HG03064 (cell line): ENCODE data around the gene CDH13.

Experiments used
- ATAC-seq: cut with Tn5 transposase; IDR thresholded peaks from one replicate; pipeline ENCODE4 v1.9.1; 2021; ENCODE audit warnings: low read depth; ENCODE audit not compliant: unreplicated experiment

Gene CDH13

DNA sequence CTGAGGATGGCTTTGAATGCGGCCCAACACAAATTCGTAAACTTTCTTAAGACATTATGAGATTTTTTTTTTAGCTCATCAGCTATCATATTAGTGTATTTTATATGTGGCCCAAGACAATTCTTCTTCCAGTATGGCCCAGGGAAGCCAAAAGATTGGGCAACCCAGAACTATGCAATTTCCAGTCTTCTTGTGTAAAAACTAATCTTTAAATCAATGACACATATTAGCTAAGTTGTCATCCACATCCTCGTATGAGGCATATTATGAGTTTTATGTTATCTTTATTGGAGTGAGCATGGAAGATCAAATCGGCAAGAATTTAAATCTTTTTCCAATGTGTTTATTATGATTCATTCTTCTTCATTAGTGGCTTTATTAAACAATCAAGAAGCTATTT, 982.4 kb downstream of the CDH13 start:
- no peak for ATAC-seq

DNA sequence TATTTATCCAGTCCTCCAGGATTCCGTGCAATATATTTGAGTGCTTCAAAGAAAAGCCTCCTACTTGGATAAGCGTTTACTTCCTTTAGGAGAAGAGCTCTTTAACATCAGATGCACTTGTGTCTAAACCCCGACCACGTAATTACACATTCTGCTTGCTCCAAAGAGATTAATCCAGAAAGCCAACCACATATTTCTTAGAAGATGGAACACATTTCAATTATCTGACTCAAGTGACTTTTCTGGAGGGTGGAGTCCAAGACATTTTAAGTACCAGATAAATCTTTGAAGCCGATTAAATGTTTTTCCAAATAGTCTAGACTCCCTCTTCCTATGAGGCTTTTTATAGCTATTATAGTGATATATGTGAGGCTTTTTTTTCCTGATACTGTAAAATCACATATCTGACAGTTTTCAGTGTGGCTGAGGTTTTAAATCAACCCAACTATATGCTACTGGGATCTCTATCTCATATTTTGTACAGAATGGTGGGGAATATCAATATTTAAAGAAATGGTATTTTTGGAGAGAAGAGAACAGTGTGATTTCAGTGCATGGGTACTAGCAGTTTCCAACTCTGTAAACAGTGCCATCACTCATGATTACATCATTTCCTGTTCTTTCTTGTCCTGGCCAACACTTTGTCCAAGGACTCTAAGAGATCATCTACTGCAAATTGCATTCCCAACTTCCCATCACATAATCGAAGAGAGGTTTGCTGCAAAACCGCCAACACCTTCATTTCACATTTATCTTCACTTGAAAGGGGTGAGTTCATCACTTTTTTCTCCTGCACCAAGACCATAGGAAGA, 988.6 kb downstream of the CDH13 start:
- no peak for ATAC-seq

DNA sequence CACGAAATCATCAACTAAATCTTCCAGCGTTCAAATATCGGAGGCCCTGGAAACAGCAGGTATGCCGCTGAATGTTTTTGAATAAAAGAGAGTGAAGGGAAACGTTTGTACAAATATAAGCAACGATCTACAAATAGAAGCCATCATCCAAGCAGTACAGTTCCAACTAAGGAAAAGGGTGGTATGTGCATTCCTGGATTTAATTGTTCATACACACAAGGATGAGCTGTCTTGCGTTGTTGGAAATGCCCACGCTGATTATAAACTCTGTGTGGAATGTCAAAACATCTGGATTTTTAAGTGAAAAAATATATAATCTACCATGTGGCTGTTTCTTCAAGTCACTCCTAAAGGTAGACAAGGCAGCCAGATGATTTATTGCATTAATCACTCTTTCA, 989.2 kb downstream of the CDH13 start:
- no peak for ATAC-seq

DNA sequence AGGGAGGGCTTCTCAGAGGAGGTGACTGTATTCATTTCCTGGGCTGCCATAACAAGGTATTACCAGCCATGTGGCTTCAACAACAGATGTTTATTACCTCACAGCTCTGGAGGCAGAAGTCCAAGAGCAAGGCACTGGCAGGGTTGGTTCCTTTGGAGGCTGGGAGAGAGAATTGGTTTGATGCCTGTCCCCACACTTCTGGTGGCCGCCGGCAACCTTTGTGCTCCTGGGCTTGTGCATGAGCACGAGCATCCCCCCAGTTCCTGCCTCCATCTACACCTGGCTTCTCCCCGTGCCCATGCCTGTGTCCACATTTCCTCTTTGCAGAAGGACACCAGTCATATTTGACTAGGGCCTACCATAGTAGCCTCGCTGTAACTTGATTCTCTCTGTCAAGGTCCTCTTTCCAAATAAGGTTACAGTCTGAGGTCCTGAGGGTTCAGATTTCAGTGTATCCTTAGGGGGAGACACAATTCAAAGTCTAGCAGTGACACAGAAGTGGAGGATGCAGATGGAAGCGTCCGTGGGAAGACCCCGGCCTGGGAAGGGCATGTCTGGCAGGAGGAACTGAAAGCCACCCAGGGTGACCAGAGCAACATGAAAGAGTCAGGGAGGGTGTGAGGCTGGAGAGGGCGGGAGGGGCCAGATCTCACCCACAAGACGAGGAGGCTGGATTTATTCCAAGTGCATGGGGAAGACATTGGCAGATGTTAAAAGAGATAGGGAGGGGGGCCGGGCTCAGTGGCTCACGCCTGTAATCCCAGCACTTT, 992.8 kb downstream of the CDH13 start:
- ATAC-seq = no peak

GRCh38 chr16:83622010-83622409, 995.2 kb downstream of the CDH13 start:
- ATAC-seq = no peak

GRCh38 chr16:83623091-83623730, 996.4 kb downstream of the CDH13 start:
- ATAC-seq = no peak

- ATAC-seq = no peak
These were observed 997.1 kb downstream of the CDH13 start for GRCh38 chr16:83623892-83624291.

DNA sequence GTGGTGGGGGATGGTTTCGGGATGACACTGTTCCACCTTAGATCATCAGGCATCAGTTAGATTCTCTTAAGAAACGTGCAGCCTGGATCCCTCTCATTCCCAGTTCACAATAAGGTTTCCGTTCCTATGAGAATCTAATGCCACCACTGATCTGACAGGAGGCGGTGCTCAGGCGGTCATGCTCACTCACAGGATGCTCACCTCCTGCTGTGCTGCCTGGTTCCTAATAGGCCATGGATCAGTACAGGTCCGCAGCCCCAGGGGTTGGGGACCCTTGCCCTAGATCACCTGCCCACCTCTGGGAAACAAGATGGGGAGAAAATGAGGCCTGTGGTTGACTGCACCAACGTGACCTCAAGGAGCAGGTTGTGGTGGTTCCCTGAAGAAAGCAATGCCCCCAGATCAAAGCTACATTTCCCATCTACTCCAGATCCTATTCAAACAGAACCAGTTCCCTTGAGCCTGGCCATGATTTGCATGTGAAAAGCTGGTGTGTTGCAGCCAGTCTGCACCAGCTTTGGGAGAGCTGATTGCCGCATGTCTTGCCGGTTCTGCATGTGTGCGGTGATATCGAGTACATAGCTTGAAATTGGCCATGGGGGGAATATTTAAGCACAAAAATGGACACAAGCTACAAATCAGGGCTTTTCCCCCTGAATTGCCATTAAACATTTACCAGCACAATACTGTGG, 997.8 kb downstream of the CDH13 start:
- no peak for ATAC-seq

- no peak for ATAC-seq
These were observed 999.4 kb downstream of the CDH13 start for GRCh38 chr16:83626204-83626603.

GRCh38 chr16:83626676-83627075, 999.9 kb downstream of the CDH13 start:
- no peak for ATAC-seq

DNA sequence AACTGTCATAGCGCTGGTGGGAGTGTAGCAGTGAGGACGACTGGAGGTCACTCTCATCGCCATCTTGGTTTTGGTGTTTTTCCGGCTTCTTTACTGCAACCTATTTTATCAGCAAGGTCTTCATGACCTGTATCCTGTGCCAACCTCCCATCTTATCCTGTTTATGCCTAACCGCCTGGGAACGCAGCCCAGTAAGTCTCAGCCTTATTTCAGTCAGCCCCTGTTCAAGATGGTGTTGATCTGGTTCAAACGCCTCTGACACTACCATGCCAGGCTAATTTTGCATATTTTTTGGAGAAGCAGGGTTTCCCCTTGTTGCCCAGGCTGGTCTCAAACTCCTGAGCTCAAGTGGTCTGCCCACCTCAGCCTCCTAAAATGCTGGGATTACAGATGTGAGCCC, 1001.2 kb downstream of the CDH13 start:
- no peak for ATAC-seq

DNA sequence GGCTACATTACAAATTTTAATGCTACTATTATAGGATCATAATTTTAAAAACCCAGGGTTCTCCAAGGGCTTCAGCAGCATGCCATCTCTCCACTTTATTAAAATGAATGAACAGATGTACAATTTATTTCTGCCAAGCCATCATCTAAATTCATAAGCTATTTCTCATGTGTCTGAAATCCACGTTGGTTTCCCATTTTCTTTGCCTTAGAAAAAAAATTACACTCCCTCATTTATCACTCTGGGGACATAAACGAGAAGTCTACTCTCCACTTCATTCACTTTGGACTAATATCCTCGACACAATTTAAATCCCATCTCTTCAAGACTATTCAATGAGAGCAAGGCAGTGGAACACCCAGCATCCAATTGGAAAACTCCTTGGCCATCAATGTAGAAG, 1002.7 kb downstream of the CDH13 start:
- no peak for ATAC-seq

DNA sequence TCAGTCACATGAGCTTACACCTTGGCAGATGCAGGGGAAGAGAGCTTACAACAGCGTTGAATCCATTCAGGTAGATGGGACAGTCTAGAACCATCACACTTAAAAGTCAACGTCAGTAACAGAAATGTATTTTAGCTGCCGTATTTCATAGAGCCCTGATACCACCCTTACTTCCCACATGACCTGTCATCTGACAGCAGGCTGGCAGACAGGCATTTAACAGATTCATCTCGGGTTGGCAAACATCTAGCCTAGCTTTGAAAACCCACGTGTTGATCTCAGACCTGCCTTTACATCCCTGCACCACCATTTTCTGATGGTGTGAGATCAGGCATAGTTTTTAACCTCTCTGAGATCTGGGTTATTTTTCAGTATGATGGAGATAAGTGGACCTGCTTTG, 1003.1 kb downstream of the CDH13 start:
- no peak for ATAC-seq

GRCh38 chr16:83630979-83631378, 1004.2 kb downstream of the CDH13 start:
- no peak for ATAC-seq

GRCh38 chr16:83633286-83633685, 1006.5 kb downstream of the CDH13 start:
- ATAC-seq = no peak

DNA sequence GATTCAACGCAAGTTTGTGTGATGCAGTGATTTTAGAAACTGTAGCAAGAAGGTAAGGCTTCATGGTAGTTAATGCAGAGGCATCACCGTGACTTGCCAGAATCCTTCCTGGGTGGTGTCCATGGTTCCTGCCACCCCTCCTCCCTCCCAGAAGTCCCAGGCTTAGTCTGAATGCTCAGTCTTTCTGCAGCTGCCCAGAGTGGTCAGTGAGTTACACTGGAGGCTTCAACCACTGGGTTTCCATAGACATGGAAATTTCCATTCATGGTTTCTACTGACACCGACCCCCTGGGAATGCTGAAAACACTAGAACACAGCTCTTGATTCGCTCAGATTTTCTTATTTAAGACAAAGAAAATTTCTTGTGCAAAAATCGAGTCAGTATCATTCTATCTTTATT, 1021.6 kb downstream of the CDH13 start:
- ATAC-seq = no peak

DNA sequence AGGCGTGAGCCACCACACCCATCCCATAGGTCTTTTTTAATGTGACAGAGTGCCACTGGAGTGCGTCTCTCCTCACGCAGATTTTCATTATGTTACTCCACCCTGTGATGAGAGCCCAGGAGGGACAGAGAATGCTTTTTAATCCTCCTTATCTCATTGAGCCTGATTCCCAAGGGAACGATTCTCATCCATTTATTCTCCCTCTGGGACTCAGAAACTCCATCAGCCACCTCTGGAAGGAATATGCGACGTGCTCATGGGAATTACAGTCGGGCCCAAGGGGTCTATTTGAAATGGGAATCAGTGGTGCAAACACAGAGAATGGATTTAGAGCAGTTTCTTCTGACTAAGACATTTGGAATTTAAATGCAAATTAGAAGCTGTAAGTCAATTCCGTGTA, 1025.1 kb downstream of the CDH13 start:
- ATAC-seq = no peak

DNA sequence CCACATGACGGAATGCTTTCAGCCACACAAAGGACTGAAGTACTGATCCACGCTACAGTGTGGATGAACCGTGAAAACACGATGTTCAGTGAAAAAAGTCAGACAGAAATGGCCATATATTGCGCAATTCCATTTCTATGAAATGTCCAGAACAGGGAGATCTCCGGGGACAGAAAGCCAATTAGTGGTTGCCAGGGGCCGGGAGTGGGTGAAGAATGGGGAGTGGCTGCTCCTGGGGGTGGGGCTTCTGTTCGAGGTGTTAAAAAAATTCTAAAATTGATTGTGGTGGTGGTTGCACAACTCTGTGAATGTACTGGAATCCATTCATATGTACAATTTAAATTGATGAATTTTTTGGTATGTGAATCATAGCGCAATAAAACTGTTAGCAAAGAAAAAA, 1026.2 kb downstream of the CDH13 start:
- ATAC-seq = no peak

DNA sequence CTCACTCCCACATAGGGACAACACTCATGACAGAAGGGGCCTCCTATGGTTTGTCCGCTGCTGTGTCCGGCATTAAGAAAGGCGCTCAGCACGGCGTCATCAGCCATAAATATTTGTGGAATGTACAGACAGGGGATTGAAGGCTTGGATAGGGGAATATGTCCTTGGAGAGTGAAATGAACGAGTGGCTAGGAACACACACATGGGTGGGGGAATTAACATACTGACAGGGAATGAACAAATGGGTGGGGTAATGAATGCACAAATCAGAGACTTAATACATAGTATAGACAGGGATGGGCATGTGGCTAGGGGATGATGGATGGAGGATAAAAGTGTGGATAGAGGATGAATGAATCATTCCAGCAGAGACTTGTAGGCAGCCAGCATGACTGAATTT, 1027.0 kb downstream of the CDH13 start:
- ATAC-seq = no peak

- ATAC-seq = no peak
These were observed 1033.5 kb downstream of the CDH13 start for GRCh38 chr16:83660282-83660681.

GRCh38 chr16:83661656-83662055, 1034.9 kb downstream of the CDH13 start:
- no peak for ATAC-seq
